ENCODE results near the gene TMPRSS4.
"Not testable (repeated sequence)": the region's sequence is repeated elsewhere in the genome, so short reads cannot be mapped to it uniquely, and the experiment has no call there.

TMPRSS4 gene

GRCh38 chr11:118056806-118057205 is 20.1 kb upstream of the TMPRSS4 start:
- no peak for DNase-seq (ENCODE audit: low spot score)

- no peak for DNase-seq (ENCODE audit: low spot score)
Measured at GRCh38 chr11:118057251-118058145, 19.4 kb upstream of the TMPRSS4 start.

- DNase-seq (ENCODE audit: low spot score) = no peak
Measured at GRCh38 chr11:118058311-118059245, 18.3 kb upstream of the TMPRSS4 start.

- DNase-seq (ENCODE audit: low spot score) = no peak
Measured at GRCh38 chr11:118059246-118059940, 17.5 kb upstream of the TMPRSS4 start.

GRCh38 chr11:118060081-118060661 is 16.7 kb upstream of the TMPRSS4 start:
- no peak for DNase-seq (ENCODE audit: low spot score)

- DNase-seq (ENCODE audit: low spot score) = no peak
Measured at GRCh38 chr11:118060869-118061268, 16.0 kb upstream of the TMPRSS4 start.

GRCh38 chr11:118061586-118062125 is 15.2 kb upstream of the TMPRSS4 start:
- no peak for DNase-seq (ENCODE audit: low spot score)

GRCh38 chr11:118062181-118062580 is 14.7 kb upstream of the TMPRSS4 start:
- DNase-seq (ENCODE audit: low spot score) = not testable (repeated sequence)

- not testable (repeated sequence) for DNase-seq (ENCODE audit: low spot score)
Measured at GRCh38 chr11:118062631-118063030, 14.2 kb upstream of the TMPRSS4 start.

GRCh38 chr11:118064956-118065355 is 11.9 kb upstream of the TMPRSS4 start:
- no peak for DNase-seq (ENCODE audit: low spot score)

- DNase-seq (ENCODE audit: low spot score) = no peak
Measured at GRCh38 chr11:118065384-118065783, 11.5 kb upstream of the TMPRSS4 start.

GRCh38 chr11:118067006-118067405 is 9.9 kb upstream of the TMPRSS4 start:
- no peak for DNase-seq (ENCODE audit: low spot score)

- peak; percentile 66 for DNase-seq (ENCODE audit: low spot score)
Measured at GRCh38 chr11:118068206-118068944, 8.5 kb upstream of the TMPRSS4 start.

- peak; percentile 56 for DNase-seq (ENCODE audit: low spot score)
Measured at GRCh38 chr11:118068945-118069612, 7.8 kb upstream of the TMPRSS4 start.

- DNase-seq (ENCODE audit: low spot score) = no peak
Measured at GRCh38 chr11:118071416-118072030, 5.4 kb upstream of the TMPRSS4 start.

GRCh38 chr11:118073554-118073953 is 3.3 kb upstream of the TMPRSS4 start:
- DNase-seq (ENCODE audit: low spot score) = no peak

GRCh38 chr11:118074091-118074685 is 2.7 kb upstream of the TMPRSS4 start:
- no peak for DNase-seq (ENCODE audit: low spot score)

GRCh38 chr11:118074785-118075184 is 2.1 kb upstream of the TMPRSS4 start:
- no peak for DNase-seq (ENCODE audit: low spot score)

- DNase-seq (ENCODE audit: low spot score) = no peak
Measured at GRCh38 chr11:118078911-118079411, 2.1 kb downstream of the TMPRSS4 start.

Measured in Ammon's horn (tissue), 1 donor.